AG20443 (cell line): ENCODE data around the gene BNC2.

Source experiments
- DNase-seq: peaks from one replicate; pipeline ENCODE4 v3.0.0; 2012; ENCODE audit warnings: low spot score, mixed read lengths

BNC2 gene

DNA sequence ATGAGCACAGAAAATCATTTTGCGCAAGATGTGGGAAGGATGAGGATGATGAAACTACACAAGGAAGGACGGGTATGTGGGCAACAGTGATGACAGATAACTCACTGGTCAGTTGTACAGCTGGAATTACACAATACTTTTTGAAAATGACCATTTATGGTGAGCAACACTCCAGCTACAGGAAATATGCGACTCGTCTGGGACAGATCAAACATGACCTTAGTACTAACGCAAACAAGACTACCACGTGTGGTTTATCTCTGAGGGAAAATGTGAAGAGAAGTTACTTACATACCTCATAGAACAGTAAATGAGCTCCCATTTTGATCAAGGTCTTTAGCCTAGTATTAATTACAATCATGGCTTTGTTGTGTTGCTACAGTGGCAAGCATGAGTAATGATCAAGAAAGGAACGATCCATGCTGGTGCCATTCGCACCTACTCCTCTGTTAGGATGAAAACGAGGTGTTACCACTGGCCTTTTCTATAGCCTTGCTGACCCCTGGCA lies 456.9 kb downstream of the BNC2 start:
- DNase-seq = peak; percentile 80

DNA sequence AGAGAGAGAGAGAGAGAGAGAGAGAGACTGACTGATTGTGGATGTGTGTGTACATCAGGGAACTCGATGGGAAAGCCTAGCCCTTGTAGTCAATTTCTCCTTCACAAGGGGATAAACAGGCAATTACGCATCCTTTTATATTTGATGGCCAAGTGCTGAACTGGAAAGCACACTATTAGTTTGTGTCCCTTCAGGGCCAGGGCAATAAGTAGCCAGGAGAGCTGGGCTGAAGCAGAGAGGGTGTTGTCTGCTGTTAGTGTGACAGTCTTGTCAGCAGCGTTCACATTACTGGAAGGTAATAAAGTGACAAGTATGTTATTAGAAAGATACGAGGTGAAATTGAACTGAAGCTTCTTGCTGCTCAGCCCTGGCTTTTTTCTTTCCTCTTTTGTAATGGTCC lies 457.7 kb downstream of the BNC2 start:
- no peak for DNase-seq

DNA sequence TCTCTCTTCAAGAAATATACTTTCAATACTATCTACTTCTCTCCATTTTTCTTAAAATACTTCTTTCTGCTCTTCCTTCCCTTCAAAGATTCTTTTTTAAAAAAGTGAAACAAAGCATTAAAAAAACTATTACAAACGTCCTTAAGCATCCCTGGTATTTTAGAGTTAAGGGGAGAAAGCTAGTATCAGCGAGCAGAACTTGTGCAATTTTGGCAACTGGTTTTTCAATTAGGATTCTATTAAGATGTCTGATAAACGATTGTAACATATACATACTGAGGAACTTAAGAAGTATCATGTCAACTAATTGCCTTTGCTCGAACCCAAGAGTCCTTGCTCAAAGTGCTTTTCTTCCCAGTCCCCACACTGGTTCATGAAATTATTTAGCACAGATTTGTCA lies 459.2 kb downstream of the BNC2 start:
- no peak for DNase-seq

DNA sequence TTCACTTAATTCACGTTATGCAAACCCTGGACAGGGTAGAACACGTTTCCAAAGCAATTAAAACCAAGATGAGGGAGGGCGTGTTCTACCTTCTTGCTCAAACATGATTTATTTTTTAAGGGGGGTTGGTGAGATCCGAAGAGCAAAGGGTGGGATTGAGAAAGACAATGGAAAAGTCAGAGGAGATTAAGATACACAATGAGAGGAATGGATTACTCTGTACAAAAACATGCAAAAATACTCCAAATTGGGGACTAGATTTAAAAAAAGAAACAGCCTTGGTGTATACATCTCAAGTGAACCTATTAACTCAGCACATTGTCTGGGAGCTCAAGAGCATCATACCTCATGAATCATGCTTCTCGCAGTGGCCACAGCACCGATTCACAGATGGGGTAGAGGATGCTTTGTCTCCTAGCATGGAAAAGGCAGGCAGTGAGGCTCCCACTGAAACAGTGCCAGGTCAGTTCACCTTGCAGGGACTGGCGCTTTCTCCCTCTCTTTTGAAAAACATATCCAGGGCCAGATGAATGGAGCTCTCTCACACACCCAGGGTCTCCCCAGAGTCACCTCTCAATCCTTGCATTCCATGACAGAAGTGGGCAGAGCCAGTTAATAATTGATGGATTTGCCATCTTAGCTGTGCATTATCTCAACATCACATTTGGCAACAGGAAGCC lies 459.7 kb downstream of the BNC2 start:
- DNase-seq = no peak

DNA sequence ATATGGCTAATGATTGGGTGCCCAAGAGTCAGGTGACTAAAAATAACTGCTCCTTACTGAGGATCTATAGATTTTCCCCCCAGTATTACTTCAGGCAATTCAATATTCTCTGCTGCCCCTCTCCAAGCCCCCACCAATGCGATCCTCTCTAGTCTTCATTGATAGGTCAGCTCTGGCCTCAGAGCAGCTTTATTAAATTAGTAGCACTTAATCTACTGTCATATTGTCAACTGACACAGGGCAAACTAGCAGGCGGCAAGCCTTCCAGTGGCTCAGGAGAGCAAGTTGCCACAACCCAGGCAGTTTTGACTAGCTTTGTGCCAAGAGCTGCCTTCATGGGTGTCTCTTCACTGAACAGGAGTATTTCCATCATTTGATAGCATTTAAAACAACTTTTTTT lies 462.9 kb downstream of the BNC2 start:
- DNase-seq = no peak

DNA sequence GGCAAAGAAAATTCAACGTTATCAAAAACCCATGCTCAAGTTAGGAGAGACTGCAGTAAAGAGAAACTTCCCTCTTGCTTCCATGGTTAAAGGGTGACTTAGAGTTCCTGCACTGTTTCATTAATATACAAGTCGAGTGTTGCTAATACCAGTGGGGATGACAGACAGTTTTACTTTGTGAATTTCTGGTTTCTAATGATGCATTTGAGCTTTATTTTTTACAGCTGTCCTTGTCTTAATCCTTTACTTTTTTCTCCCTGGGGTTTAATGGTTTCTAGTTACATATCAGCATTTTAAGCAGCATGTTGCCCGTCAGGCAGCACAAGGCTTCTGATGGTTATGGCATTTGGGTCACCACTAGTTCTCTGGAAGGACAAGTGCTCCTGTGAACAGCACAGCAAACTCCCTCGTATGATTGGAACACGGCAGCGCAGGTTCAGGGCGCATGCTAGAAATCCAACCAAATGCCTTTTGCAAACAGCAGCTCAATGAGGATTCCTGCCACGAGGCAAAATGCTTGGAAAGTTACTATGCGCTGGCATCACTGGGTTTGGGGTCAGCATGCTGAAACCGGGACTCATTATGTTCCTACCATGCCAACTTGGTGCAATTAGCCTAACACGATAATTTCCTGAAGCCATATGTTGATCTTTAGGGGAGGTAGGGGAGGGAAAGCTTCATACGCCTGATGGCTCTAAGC lies 463.8 kb downstream of the BNC2 start:
- no peak for DNase-seq

DNA sequence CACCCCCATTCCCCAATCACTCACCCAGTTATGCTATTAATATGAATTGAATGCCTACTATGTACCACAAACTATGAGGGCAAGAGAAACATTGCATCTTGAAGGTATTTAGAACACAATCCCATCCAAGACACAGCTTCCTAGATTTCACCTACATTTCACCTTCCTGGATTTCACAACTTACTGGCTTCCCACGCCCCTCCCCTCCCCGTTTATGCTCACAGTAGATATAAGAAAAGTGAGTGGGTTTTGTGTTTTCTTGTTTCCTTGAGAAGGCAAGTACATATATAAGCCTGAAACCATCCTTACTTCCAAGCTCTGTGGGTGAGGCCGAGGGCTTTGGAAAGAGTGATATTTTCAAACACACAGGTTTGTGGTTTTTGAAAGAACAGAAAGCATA lies 465.0 kb downstream of the BNC2 start:
- no peak for DNase-seq

- DNase-seq = no peak
Measured at GRCh38 chr9:16401701-16402100, 468.8 kb downstream of the BNC2 start.

- no peak for DNase-seq
Measured at GRCh38 chr9:16398691-16399090, 471.8 kb downstream of the BNC2 start.

DNA sequence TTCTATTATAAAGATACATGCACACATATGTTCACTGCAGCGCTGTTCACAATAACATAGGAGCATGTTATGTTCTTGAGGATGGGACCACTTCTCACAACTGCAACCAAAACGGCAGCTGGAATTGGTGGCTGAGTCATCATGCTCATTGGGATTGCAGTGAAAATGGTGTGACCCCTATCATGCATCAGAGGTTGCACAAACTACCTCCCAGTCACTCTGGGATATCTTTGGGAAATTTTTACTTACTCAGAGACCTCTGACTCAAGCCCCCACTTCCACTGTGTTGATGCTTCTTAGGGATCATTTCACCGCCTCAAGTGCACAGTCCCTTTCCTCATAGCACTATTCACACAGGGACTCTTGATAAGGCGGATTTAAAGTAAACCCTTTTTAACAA lies 474.1 kb downstream of the BNC2 start:
- no peak for DNase-seq

GRCh38 chr9:16391369-16391768 lies 479.1 kb downstream of the BNC2 start:
- DNase-seq = no peak

DNA sequence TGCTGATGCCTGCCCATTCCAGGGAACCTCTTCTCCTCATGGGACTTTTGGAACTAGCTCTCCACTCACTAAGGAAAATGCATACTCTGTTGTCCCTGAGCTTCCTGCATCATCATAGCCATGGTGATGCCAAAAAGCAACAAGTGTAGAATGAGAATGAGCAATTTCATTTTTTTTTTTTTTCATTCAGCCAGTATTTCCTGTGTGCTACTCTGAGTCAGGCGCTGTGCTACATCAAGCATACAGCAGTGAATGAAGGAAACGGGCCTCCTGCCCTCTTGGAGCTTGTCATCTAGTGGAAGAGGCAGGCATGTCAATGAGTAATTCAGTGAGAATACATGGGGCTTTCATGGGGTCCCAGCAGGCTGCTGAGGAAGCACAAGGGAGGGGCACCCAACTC lies 483.1 kb downstream of the BNC2 start:
- DNase-seq = no peak

- DNase-seq = no peak
Measured at GRCh38 chr9:16386827-16387077, 483.7 kb downstream of the BNC2 start.

GRCh38 chr9:16386007-16386826 lies 484.3 kb downstream of the BNC2 start:
- peak; percentile 53 for DNase-seq

DNA sequence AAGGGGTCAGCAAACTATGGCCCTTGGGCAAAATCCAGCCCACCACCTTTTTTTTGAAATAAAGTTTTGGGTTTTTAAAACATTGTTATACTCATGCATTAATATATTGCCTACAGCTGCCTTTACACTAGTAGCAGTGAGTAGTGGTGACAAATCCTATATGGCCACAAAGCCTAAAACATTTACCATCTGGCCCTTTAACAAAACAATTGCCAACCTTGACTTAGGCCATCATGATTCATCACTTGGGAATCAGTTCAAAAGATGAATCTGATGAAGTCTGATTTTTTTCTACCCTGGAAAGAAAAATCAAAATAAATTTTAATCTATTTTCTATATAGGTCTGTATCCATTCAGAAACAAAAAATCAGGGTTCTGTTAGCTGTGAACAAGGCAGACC lies 484.9 kb downstream of the BNC2 start:
- DNase-seq = peak; percentile 50

GRCh38 chr9:16384993-16385392 lies 485.5 kb downstream of the BNC2 start:
- no peak for DNase-seq

- DNase-seq = no peak
Measured at GRCh38 chr9:16377311-16377710, 493.2 kb downstream of the BNC2 start.

- no peak for DNase-seq
Measured at GRCh38 chr9:16371306-16371705, 499.2 kb downstream of the BNC2 start.

- DNase-seq = no peak
Measured at GRCh38 chr9:16370647-16371046, 499.8 kb downstream of the BNC2 start.

DNA sequence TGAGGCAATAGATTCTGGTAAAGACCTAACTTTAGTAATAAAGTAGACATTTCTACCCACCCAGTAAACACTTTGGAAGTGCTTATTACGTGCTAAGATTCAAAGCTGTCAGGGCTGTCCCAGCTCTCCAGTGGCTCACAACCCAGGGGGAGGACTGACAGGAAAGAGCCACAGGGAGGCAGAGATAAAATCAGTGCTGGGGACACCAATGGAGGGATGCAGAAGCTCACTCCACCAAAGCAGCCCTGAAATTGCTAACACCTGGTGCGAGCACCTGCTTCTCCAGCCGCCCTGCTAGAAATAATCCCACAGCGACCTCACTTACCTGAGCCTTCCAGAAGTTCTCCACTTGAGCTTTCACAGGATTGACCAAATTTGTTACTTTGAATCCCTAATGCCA lies 501.0 kb downstream of the BNC2 start:
- DNase-seq = no peak

GRCh38 chr9:16368237-16369087 lies 502.0 kb downstream of the BNC2 start:
- peak; percentile 30 for DNase-seq

DNA sequence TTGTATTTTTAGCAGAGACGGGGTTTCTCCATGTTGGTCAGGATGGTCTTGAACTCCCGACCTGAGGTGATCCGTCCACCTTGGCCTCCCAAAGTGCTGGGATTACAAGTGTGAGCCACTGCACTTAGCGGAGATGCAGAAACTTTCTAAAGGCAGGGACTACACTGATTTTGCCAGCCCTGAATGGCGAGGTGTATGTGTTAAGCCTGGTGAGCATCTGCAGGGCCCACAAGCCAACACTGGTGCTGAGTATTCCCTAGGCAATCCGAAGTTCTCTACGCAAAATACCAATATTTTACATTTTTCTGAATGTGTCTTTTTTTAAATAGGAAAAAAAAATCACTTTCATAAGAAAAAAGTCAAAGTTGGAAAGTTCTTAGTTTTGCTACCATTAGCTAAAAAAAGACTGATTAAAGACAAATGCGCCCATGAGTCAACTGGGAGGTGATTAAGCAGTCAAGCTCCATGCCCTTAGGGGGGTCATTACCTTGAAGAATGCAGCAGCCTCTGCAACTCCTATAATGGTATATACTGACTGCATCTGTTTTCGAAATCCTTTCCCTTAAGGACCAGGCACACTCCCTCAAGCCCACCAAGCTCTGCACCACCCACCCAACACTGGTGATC lies 502.8 kb downstream of the BNC2 start:
- peak; percentile 72 for DNase-seq
